Osteoblast (primary cell): ENCODE data around the gene CDX2. TPM values are rescaled to one million over a fixed set of nuclear protein-coding genes. Genes with fewer than 3 reads are reported as not detected.

Source experiments
- DNase-seq: peaks from one replicate; pipeline ENCODE4 v3.0.0; 2011; ENCODE audit warnings: low spot score, mixed read lengths; ENCODE audit not compliant: insufficient read length; ENCODE audit errors: missing footprints
- H2AFZ ChIP-seq: 2 replicates; pipeline ENCODE4 v1.6.0; 2011; ENCODE audit warnings: mild to moderate bottlenecking, low read length
- H3K27ac ChIP-seq: 2 replicates; pipeline ENCODE4 v1.5.1; 2011; ENCODE audit warnings: mild to moderate bottlenecking, low read depth, low read length, moderate library complexity
- H3K27me3 ChIP-seq: 2 replicates; pipeline ENCODE4 v1.6.0; 2012; ENCODE audit warnings: mild to moderate bottlenecking, control low read depth, inconsistent platforms, low read length, moderate library complexity; ENCODE audit not compliant: insufficient read depth
- H3K36me3 ChIP-seq: 2 replicates; pipeline ENCODE4 v1.5.1; 2011; ENCODE audit warnings: mild to moderate bottlenecking, low read length, control low read depth, moderate library complexity; ENCODE audit not compliant: insufficient read depth
- H3K4me1 ChIP-seq: 2 replicates; pipeline ENCODE4 v1.5.1; 2011; ENCODE audit warnings: mild to moderate bottlenecking, low read length, control low read depth, moderate library complexity; ENCODE audit not compliant: insufficient read depth
- H3K4me2 ChIP-seq: 2 replicates; pipeline ENCODE4 v1.6.0; 2011; ENCODE audit warnings: mild to moderate bottlenecking, low read length; ENCODE audit not compliant: insufficient read depth
- H3K4me3 ChIP-seq: fragments of 200-600 bp; sonication (generic); 3 replicates; pipeline ENCODE4 v1.5.1; 2012; ENCODE audit warnings: mild to moderate bottlenecking, low read length, inconsistent platforms; ENCODE audit not compliant: insufficient read depth
- H3K79me2 ChIP-seq: 2 replicates; pipeline ENCODE4 v1.6.0; 2012; ENCODE audit warnings: mild to moderate bottlenecking, low read length, control low read depth, inconsistent platforms; ENCODE audit not compliant: insufficient read depth
- H3K9me3 ChIP-seq: 2 replicates; pipeline ENCODE4 v1.5.1; 2011; ENCODE audit warnings: low read depth, low read length, control low read depth
- H4K20me1 ChIP-seq: 2 replicates; pipeline ENCODE4 v1.6.0; 2012; ENCODE audit warnings: mild to moderate bottlenecking, low read length, control low read depth; ENCODE audit not compliant: insufficient read depth
- total RNA-seq: library from RNA; depleted of rRNA; stranded (reverse); fragments of >200 nt; gene quantifications from 2 replicates; pipeline ENCODE4 v1.2.3, GENCODE V29; 2012
- TF ChIP-seq, protein P1 (sequence below): IDR thresholded peaks from 2 replicates; pipeline ENCODE4 v1.5.1; 2011; ENCODE audit warnings: mild to moderate bottlenecking, low read depth, low read length, moderate library complexity; ENCODE audit errors: extremely low read depth

The CDX2 gene
- total RNA-seq, 1 donor, result not detected

DNA sequence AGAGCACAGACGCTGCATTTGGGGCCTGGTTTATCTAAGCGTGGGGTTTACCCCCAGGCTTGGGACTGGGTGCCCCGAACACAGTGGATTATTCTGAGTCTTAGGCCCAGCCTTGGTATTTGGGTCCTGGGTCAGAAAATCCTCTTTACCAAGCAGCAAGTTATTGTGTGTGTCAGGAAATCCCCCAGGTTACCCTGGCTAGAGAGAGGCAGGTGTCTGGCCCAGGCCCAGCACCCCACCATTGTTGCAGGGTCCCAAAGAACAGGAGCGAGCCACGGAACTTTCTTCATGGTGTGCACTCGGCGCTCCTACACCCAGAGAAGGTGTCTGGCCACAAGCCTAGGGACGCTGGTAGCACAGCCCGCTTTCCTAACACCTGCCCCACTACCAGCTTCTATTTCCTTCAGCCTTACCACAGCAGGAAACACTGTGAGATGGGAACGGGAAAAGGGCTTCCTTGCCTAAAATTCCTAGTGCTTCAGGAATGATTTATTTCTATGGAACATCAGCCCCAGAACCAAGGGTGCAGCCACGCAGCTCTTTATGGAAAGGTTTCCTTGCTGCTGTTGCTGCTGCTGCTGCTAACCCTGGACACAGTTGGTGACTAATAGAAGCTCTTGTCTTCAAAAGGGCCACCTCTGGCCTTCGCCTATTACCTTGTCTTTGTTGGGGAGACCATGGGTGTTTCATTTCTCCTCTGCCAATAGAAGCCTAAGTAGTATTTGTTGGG is 7.4 kb upstream of the CDX2 start:
- Histone ChIP-seq H3K79me2 (no peaks in the 10 kb centered on the region), H3K4me3 (no peak overlapping the region)

DNA sequence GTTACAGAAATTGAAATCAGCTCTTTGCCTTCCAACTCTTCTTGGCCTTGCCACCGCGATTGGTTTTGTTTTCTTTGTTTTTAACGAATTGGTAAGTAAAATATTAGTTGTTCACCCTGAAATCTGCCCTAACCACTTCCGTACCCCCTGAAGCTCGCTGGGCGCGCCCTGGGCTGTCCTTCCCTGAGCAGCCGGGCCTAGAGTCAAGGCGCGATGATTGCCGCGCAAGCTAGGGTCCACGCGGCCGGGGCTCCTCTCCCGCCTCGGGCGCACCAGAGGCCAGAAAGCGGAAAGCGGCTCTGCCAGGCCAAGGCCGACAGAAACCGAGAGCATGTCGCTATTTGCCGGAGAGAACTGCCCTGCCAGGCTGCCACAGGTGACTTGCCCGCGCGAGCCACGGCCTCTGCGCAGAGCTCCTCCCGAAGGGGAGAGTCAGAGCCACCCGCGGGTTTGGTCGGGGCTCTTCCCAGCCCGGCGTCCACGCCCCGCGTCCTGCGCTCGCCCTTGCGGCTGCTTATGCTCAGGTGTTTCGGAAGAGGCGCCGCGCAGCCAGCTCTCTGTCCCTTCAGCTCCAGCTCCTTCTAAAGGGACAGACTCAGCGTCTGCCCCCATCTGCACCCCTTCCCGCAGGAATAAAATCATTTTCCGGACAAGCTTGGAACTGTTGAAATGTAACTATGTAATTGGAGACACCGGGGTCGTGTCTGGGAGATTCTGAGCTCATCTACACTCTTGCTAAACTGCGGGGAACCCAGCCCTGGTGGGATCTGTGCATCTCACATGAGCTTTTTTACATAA is 6.6 kb upstream of the CDX2 start:
- H3K4me3 ChIP-seq, result no peak overlapping the region
- no peaks in the 10 kb centered on the region for H3K4me1 ChIP-seq
- H2AFZ ChIP-seq, result no peak overlapping the region
- H3K27me3 ChIP-seq, result peaks cover 97% of the 10 kb centered on the region
- no peaks in the 10 kb centered on the region for H3K79me2 ChIP-seq
- TF ChIP-seq, protein P1, sequence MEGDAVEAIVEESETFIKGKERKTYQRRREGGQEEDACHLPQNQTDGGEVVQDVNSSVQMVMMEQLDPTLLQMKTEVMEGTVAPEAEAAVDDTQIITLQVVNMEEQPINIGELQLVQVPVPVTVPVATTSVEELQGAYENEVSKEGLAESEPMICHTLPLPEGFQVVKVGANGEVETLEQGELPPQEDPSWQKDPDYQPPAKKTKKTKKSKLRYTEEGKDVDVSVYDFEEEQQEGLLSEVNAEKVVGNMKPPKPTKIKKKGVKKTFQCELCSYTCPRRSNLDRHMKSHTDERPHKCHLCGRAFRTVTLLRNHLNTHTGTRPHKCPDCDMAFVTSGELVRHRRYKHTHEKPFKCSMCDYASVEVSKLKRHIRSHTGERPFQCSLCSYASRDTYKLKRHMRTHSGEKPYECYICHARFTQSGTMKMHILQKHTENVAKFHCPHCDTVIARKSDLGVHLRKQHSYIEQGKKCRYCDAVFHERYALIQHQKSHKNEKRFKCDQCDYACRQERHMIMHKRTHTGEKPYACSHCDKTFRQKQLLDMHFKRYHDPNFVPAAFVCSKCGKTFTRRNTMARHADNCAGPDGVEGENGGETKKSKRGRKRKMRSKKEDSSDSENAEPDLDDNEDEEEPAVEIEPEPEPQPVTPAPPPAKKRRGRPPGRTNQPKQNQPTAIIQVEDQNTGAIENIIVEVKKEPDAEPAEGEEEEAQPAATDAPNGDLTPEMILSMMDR, result no peak
- H3K4me2 ChIP-seq, result no peak overlapping the region
- peaks cover 3% of the 10 kb centered on the region for H4K20me1 ChIP-seq
- no peaks in the 10 kb centered on the region for H3K9me3 ChIP-seq
- no peaks in the 10 kb centered on the region for H3K36me3 ChIP-seq
- H3K27ac ChIP-seq, result no peak overlapping the region
- peak; percentile 63 for DNase-seq

More for the DNA sequence above, 7.4 kb upstream of the CDX2 start:
- peak; percentile 62 for DNase-seq
- Histone ChIP-seq H2AFZ (no peak overlapping the region), H3K9me3 (no peaks in the 10 kb centered on the region), H3K4me2 (no peak overlapping the region), H3K27me3 (peaks cover 97% of the 10 kb centered on the region), H3K4me1 (no peaks in the 10 kb centered on the region), H3K27ac (no peak overlapping the region), H4K20me1 (peaks cover 3% of the 10 kb centered on the region), H3K36me3 (no peaks in the 10 kb centered on the region)
- TF ChIP-seq, protein P1, result no peak

- Histone ChIP-seq H4K20me1 (no peaks in the 10 kb centered on the region), H3K4me2 (no peak overlapping the region), H3K9me3 (no peaks in the 10 kb centered on the region), H3K4me1 (no peaks in the 10 kb centered on the region), H2AFZ (no peak overlapping the region), H3K4me3 (no peak overlapping the region), H3K79me2 (no peaks in the 10 kb centered on the region), H3K36me3 (no peaks in the 10 kb centered on the region), H3K27me3 (peaks cover 97% of the 10 kb centered on the region), H3K27ac (no peak overlapping the region)
- peak; percentile 76 for DNase-seq
- TF ChIP-seq, protein P1, result no peak
These were observed 5.0 kb upstream of the CDX2 start for GRCh38 chr13:27973961-27974662.
